MCF 10A (cell line): ENCODE data around the gene ZFHX3. TPM values are rescaled to one million over a fixed set of nuclear protein-coding genes. Genes with fewer than 3 reads are reported as not detected.

Experiments used
- BruUV-seq: library from RNA; stranded (reverse); fragments of 400-500 nt; replicated peaks from 2 replicates; lab custom pipeline; 2021; lab: Mats Ljungman, UMichigan
- CTCF ChIA-PET: fragments of 300-600 bp; sonication (Branson Sonifier 250); formaldehyde crosslinking; extraction: SDS; loops from one replicate; lab custom pipeline; 2021; ENCODE audit warnings: antibody characterized with exemption, inconsistent platforms; lab: Yijun Ruan, JAX
- POLR2A ChIA-PET: fragments of 300-600, 350-650 bp; sonication (Branson Sonifier 250); formaldehyde crosslinking; extraction: SDS; loops from one replicate; lab custom pipeline; 2020; ENCODE audit warnings: antibody characterized with exemption, inconsistent platforms; lab: Yijun Ruan, JAX
- DNase-seq: peaks from one replicate; pipeline ENCODE4 v3.0.0-alpha.2; 2018; ENCODE audit not compliant: unreplicated experiment
- H3K27ac Mint-ChIP-seq: one replicate; pipeline ENCODE4 v1.8.0; 2022; ENCODE audit warnings: mild to moderate bottlenecking, low read depth, mixed read lengths; ENCODE audit not compliant: unreplicated experiment
- H3K27me3 Mint-ChIP-seq: one replicate; pipeline ENCODE4 v1.8.0; 2022; ENCODE audit warnings: mixed read lengths; ENCODE audit not compliant: insufficient read depth, unreplicated experiment
- H3K36me3 Mint-ChIP-seq: one replicate; pipeline ENCODE4 v1.8.0; 2022; ENCODE audit warnings: mild to moderate bottlenecking, moderate library complexity, mixed read lengths; ENCODE audit not compliant: insufficient read depth, unreplicated experiment
- H3K4me1 Mint-ChIP-seq: one replicate; pipeline ENCODE4 v1.8.0; 2022; ENCODE audit warnings: mixed read lengths; ENCODE audit not compliant: insufficient read depth, unreplicated experiment
- H3K4me3 Mint-ChIP-seq: one replicate; pipeline ENCODE4 v1.8.0; 2022; ENCODE audit warnings: mild to moderate bottlenecking, moderate library complexity, mixed read lengths; ENCODE audit not compliant: unreplicated experiment
- H3K9me3 Mint-ChIP-seq: one replicate; pipeline ENCODE4 v1.8.0; 2022; ENCODE audit warnings: mixed read lengths; ENCODE audit not compliant: unreplicated experiment
- CTCF ChIP-seq: fragments of 200-600 bp; IDR thresholded peaks from one replicate; pipeline ENCODE4 v1.8.0; 2022; ENCODE audit warnings: antibody characterized with exemption, mild to moderate bottlenecking; ENCODE audit not compliant: unreplicated experiment
- intact Hi-C: fragments of 100-400 bp; cut with micrococcal nuclease; formaldehyde crosslinking; loops from 2 replicates; pipeline ENCODE4 v1.14.1; 2022
- total RNA-seq: library from RNA; stranded (reverse); gene quantifications from 2 replicates; pipeline ENCODE4 v1.2.3, GENCODE V29; 2022

Gene ZFHX3
- total RNA-seq, 1 experiment from 2014 or later: 27.4 TPM

GRCh38 chr16:72764015-72764654 is 283.8 kb downstream of the ZFHX3 start:
- no peaks in the 10 kb centered on the region for H3K9me3 Mint-ChIP-seq
- H3K27me3 Mint-ChIP-seq: no peaks in the 10 kb centered on the region
- no peak for DNase-seq
- BruUV-seq: no TSS peak
- CTCF ChIA-PET: no interaction called here
- TF ChIP-seq CTCF: no peak
- H3K27ac Mint-ChIP-seq: no peak overlapping the region
- no peaks in the 10 kb centered on the region for H3K36me3 Mint-ChIP-seq
- POLR2A ChIA-PET: no interaction called here
- intact Hi-C loops: no loop called here
- H3K4me1 Mint-ChIP-seq: no peaks in the 10 kb centered on the region
- H3K4me3 Mint-ChIP-seq: no peak overlapping the region

- ChIA-PET CTCF (interaction anchor here (0.6 to 1.5 kb wide), 3 partner anchors 72 to 1117 kb away, joined by 3 to 5 read pairs (median 4); no protein-coding TSS in a partner anchor), POLR2A (no interaction called here)
- no peak overlapping the region for H3K4me3 Mint-ChIP-seq
- H3K27ac Mint-ChIP-seq: no peak overlapping the region
- BruUV-seq: no TSS peak
- no peaks in the 10 kb centered on the region for H3K36me3 Mint-ChIP-seq
- H3K4me1 Mint-ChIP-seq: no peaks in the 10 kb centered on the region
- H3K9me3 Mint-ChIP-seq: peaks cover 7% of the 10 kb centered on the region
- no peaks in the 10 kb centered on the region for H3K27me3 Mint-ChIP-seq
- no peak for TF ChIP-seq CTCF
- no peak for DNase-seq
- intact Hi-C loops: no loop called here
These were observed 287.3 kb downstream of the ZFHX3 start for GRCh38 chr16:72760581-72760980.

GRCh38 chr16:72753881-72754280 is 294.0 kb downstream of the ZFHX3 start:
- no peaks in the 10 kb centered on the region for H3K36me3 Mint-ChIP-seq
- CTCF ChIA-PET: interaction anchor here (0.5 kb wide), 1 partner anchor 1435 kb away, joined by 3 read pairs; no protein-coding TSS in a partner anchor
- H3K4me3 Mint-ChIP-seq: no peak overlapping the region
- H3K27ac Mint-ChIP-seq: no peak overlapping the region
- peaks cover 7% of the 10 kb centered on the region for H3K9me3 Mint-ChIP-seq
- POLR2A ChIA-PET: no interaction called here
- H3K27me3 Mint-ChIP-seq: no peaks in the 10 kb centered on the region
- intact Hi-C loops: no loop called here
- no peak for TF ChIP-seq CTCF
- no TSS peak for BruUV-seq
- no peaks in the 10 kb centered on the region for H3K4me1 Mint-ChIP-seq
- DNase-seq: no peak

- Mint-ChIP-seq H3K4me3 (no peak overlapping the region), H3K27me3 (no peaks in the 10 kb centered on the region), H3K4me1 (no peaks in the 10 kb centered on the region), H3K27ac (no peak overlapping the region), H3K9me3 (peaks cover 7% of the 10 kb centered on the region), H3K36me3 (no peaks in the 10 kb centered on the region)
- DNase-seq: no peak
- no TSS peak for BruUV-seq
- CTCF ChIA-PET: interaction anchor here (0.9 to 1.2 kb wide), 3 partner anchors 80 to 253 kb away, joined by 3 to 4 read pairs (median 3); no protein-coding TSS in a partner anchor
- POLR2A ChIA-PET: interaction anchor here (1.0 kb wide), 2 partner anchors 18 to 87 kb away, joined by 5 to 7 read pairs; no protein-coding TSS in a partner anchor
- intact Hi-C loops: no loop called here
- no peak for TF ChIP-seq CTCF
These were observed 295.8 kb downstream of the ZFHX3 start for GRCh38 chr16:72752004-72752695.
